Measurements from ENCODE around the gene HECW1.
"Not testable (repeated sequence)": the region's sequence is repeated elsewhere in the genome, so short reads cannot be mapped to it uniquely, and the experiment has no call there.

HECW1 gene

DNA sequence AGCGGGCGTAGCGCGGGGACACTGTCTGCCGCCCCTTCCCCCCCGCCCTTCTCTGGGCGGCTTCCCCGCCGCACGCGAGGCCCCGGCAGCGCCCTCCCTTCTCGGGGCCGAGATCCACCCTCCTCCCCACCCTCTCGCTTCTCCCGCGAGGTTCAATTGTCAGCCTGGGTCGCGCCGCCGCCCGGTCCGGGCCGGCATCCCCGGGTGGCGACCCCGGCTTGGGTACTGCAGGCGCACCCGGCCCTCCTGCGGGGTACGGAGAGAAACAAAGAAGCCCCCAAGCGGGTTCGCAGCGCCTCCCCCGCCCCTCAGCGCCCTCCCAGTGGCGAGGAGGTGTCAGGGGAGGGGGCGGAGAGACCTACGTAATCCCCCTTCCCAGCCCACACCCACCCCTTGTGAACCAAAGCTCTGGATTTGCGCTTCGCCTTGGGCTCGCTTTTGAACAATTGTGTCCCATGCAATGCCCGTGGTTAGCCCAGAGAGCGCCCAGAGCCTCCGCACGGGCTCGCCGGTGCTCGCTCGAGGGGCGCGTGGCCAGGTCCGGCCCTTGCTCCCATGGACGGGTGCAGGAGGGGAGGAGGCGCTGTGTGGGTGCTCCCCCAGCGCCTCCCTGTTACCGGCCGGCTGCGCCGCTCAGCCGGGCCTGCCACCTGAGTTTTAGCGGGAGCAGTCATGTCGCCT lies 634 bp downstream of the HECW1 start:
- no peak for DNase-seq

DNA sequence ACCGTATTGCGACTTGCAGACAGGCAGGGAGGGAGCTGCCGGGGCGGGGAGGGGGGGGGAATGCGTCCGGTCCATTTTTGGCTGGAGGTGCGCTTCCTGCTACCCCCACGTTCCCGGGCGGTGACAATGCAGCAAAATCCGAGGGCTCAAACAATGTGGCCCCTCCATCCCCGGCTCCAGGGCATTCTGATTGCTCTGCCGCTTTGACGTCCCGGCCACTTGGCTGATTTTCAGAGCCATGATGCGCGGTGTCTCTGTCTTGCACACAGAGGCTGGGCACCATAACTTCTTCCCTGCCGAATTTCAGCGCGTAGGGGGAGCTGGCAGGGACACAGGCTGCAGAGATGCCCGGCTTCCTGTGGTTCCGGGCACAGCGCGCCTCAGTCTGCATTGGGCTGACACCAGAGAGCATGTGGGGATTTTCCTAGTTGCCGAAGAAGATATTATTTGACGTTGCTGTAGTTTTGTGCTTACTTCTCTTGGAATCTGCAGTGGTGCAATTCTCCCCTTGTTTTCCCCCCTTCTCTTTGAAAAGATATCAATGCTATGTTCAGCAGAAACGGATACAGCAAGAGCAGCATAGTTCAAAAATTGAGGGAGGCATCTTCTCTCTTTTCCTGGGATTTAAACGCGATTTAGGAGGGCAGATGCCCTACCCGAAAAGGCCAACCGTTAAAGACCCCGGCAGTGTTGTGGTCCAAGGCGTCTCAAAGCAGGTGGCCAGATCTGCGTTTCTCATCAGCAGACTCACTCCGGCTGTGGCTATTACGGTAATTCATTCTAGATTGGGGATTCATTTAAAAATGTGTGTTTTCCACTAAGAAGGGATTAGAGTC lies 1.4 kb downstream of the HECW1 start:
- DNase-seq = no peak

DNA sequence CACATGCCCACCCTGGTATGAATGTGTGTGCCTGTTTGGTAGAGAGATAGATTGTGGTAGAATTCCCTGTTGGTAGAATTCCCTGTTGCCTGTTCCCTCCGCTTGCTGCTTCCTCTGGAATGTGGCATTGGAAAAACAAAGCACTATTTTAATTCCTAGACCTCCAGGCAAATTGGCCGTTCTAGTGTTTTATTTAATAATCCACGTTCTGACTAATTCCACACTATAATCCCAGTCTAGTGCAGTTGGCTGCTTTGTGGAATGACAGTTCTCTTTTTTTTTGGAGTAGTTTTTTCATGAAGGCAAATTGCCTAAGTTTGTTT lies 2.0 kb downstream of the HECW1 start:
- no peak for DNase-seq

DNA sequence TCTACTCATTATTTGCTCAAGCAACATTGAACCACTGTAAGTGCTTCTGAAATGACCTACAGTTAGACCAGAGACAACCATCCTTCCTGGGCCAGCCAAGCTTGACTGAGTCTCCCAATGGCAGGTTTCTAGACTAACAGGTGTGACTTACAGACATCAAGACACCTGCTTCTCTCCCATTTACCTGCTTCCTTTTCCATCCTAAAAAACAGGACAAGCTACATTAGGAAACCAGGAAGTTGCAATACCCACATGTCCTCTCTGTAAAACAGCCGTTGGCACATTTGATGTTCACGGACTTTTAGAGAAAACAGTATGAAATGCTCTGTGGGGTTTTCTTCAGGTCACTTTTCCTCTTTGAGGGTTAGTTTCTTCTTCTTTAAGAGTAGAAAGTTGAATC lies 4.0 kb downstream of the HECW1 start:
- DNase-seq = no peak

DNA sequence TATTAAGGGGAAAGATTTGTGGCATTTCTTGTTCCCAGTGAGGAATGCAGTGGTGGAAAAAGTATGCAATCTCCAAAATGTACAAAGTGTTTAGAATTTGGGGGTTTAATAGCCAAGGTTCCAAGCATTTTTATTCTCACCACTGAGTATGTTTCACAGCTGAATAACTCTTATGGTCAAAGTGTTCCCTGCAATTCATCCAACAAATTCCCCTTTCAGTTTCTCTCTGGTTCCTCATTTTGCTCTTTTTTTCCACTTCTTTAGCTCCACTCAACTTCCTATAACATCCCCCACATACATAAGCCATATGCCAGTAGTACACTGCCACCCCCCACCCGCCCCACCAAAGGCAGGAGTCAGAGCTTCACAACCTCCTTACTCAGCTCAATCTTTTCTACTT lies 4.6 kb downstream of the HECW1 start:
- no peak for DNase-seq

GRCh38 chr7:43117861-43118260 lies 5.4 kb downstream of the HECW1 start:
- no peak for DNase-seq

- no peak for DNase-seq
Measured at GRCh38 chr7:43118313-43118712, 5.9 kb downstream of the HECW1 start.

DNA sequence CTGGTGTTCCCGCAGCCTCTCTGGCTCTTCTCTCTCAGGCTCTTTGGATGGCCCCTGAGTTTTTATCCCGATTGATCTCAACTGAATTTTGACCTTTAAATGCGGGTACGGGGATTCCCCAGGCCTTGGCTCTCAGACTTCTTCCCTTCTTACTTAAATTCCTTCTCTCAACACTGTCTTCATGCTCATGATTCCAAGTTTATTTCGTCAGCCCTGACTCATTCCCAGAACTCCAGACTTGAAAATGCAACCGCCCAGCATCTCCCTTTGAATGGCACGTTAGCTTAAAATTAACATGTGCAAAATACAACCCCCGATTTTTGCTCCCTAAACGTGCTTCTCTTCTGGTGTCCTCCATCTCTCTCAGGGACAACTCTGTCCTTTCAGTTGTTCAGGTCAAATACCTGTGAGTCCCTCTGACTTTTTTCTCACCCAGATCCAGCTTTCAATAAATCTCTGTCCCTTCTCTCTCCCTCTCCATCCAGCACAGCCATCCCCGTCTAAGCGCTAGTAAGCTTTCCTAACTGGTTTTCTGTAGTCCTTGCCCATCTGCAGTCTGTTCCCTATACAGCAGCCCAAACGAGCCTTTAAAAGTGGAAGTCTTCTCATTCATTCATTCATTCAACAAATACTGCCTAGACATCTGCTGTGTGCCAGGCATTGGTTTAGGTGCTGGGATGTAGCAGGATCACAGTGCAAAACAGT lies 7.1 kb downstream of the HECW1 start:
- no peak for DNase-seq

- no peak for DNase-seq
Measured at GRCh38 chr7:43121973-43122372, 9.5 kb downstream of the HECW1 start.

DNA sequence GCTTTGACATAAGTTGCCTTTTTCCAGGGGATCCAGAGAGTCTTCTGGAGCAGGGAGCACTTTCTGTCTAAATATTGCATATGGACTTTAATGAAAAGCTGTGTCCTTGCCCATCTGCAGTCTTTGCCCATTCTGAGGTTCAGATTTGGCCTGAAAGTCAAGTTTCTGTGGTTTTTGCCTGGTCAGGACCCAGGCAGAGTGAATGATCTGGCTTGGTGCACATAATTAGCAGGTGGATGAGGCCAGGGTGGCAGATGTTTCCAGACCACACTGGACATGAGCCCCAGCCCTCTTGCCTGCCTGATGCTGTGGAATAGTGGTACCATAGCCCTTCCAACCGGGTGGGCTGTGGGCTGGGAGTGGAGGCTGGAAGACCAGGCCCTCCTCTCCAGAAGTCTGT lies 11.0 kb downstream of the HECW1 start:
- no peak for DNase-seq

GRCh38 chr7:43124388-43124787 lies 11.9 kb downstream of the HECW1 start:
- no peak for DNase-seq

DNA sequence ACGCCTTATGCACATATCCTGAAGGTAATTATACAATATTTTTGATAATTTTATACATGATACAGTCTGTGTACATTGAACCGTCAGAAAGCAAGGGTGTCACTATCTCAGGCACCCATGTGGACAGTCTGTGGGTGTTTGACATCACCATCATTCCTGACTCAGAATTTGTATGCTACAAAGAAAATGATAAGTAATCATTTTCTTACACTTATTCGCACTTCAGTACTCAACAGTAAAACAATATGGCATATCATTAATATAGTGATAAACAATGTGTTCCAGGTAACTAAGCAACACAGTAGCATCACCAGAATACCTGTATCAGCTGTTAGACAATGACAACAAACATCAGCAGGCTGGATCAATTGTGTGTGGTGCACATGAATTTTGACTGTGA lies 17.9 kb downstream of the HECW1 start:
- DNase-seq = no peak

GRCh38 chr7:43135129-43135528 lies 22.7 kb downstream of the HECW1 start:
- no peak for DNase-seq

DNA sequence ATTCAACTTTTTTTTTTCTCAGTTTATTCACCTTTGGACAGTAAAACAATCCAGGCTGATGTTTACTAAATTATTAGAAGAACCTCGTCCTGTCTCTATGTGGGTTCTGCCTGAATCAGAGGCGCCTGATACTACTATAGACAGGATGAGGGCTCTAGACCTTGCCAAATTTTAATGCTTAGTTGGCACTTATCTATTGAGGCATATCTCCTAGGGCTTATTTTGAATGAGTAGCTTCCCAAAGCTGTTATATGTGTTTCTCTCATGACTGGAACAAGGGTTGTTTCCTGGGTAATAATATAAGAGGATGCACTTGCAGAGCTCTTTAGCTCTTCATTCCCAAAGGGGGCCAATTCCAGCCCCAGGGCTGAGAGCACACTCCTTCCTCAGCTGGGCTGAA lies 23.6 kb downstream of the HECW1 start:
- no peak for DNase-seq

GRCh38 chr7:43137121-43137744 lies 24.8 kb downstream of the HECW1 start:
- DNase-seq = not testable (repeated sequence)

GRCh38 chr7:43137811-43138210 lies 25.4 kb downstream of the HECW1 start:
- no peak for DNase-seq

DNA sequence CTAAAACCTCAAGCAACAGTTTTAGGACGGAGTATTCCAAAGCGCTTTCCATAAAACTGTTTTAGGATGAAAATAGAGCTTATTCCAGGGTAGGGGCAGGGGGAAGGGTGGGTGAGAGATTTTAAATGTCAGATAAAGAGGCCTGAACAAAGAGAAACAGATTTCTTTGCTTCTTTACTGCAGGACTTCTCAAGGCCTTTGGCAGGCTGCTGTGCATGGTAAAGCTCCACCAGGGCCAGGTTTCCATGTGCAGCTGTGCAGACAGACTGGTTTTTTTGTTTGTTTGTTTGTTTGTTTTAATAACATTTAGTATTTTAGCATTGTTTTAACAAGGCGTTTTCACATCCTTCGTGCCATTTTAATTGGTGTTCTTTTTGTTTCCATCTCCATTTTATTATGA lies 26.3 kb downstream of the HECW1 start:
- no peak for DNase-seq

DNA sequence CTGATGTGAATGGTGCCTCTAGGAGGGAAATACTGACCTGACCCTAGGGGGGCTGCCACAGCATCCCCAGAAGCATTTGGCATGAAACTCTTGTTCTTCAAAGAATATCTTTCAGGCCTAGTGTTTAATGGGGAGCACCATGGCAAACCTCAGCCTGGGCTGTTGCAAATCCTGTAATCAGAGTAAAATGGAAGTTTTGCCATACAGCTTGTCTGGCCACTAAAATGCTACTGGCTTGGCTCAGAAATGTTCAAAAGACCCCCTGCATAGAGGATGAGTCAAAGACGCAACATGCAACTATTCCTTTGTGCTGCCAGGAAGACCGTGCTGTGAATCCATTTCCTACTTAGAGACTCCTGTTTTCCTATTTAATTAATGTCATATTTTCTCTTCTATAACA lies 26.7 kb downstream of the HECW1 start:
- no peak for DNase-seq

- no peak for DNase-seq
Measured at GRCh38 chr7:43140186-43140585, 27.7 kb downstream of the HECW1 start.

DNA sequence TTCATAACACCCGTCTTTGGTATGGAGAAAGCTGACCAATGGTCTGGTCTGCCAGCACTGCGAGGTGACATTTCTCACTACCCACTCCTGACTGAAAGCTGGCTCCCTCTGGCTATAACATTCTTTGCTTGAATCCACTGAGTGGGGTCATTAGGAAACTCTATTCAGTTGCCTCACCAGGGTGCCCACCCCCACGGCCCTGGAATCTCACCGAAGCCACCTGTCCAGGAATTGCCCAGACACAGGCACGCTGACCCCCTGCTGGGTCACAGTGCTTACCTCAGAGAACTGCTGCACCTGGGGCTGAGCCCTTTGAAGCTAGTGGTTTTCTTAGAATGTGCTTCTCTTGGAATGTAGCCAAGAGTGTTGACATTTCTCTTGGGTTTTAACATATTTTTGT lies 28.6 kb downstream of the HECW1 start:
- no peak for DNase-seq

DNA sequence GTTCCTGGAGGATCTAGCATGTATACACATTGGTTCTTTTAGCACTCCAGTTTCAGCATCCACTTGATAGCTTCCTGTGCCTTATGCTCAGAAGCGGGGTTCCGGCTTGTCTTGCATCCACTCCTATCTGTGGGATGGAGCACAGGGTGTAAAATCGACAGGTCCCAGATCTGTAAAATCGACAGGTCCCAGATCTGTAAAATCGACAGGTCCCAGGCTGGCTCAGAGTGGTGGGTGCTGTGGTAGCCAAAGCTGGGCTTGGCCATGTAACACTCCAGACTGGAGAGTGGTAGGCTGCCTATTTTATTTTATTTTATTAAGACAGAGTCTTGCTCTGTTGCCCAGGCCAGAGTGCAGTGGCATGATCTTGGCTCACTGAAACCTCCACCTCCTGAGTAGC lies 30.3 kb downstream of the HECW1 start:
- DNase-seq = no peak

GRCh38 chr7:43143918-43144589 lies 31.6 kb downstream of the HECW1 start:
- DNase-seq = no peak

GRCh38 chr7:43148161-43148731 lies 35.8 kb downstream of the HECW1 start:
- DNase-seq = no peak
